SK-N-SH treated with all-trans-retinoic acid at 6 μM for 48 hours (cell line): Measurements from ENCODE around the gene KSR2.
"Not testable (repeated sequence)": the region's sequence is repeated elsewhere in the genome, so short reads cannot be mapped to it uniquely, and the experiment has no call there.

Source experiments
- ATAC-seq: fragments of 200-7000 bp; cut with Tn5 transposase; 3 replicates; pipeline ENCODE4 v1.9.1; 2020; ENCODE audit warnings: mild to moderate bottlenecking, moderate library complexity
- ARNTL ChIP-seq: fragments of 450-650 bp; formaldehyde crosslinking; IDR thresholded peaks from 2 replicates; pipeline ENCODE4 v1.5.0; 2020; ENCODE audit warnings: low read depth, mild to moderate bottlenecking, moderate library complexity, borderline replicate concordance
- BACH2 ChIP-seq: fragments of 250-450 bp; sonication (Bioruptor Pico); IDR thresholded peaks from 2 replicates; pipeline ENCODE4 v1.9.0; 2021; ENCODE audit warnings: mild to moderate bottlenecking, borderline replicate concordance
- CSDC2 ChIP-seq: fragments of 250-450 bp; sonication (Bioruptor Pico); IDR thresholded peaks from 2 replicates; pipeline ENCODE4 v1.5.0; 2020; ENCODE audit warnings: mild to moderate bottlenecking, moderate library complexity
- CSRNP3 ChIP-seq: fragments of 250-450 bp; sonication (Bioruptor Pico); IDR thresholded peaks from 2 replicates; pipeline ENCODE4 v1.5.1; 2021; ENCODE audit warnings: mild to moderate bottlenecking, moderate library complexity
- GLIS3 ChIP-seq: fragments of 250-450 bp; sonication (Bioruptor Pico); IDR thresholded peaks from 2 replicates; pipeline ENCODE4 v1.5.0; 2020; ENCODE audit warnings: mild to moderate bottlenecking, moderate library complexity
- ISL1 ChIP-seq: fragments of 250-450 bp; sonication (Bioruptor Pico); IDR thresholded peaks from 2 replicates; pipeline ENCODE4 v2.1.2; 2022; ENCODE audit warnings: mild to moderate bottlenecking, moderate library complexity
- OSR1 ChIP-seq: fragments of 250-450 bp; sonication (Bioruptor Pico); IDR thresholded peaks from 2 replicates; pipeline ENCODE4 v1.8.0; 2022; ENCODE audit warnings: moderate library complexity, mild to moderate bottlenecking, inconsistent platforms
- PATZ1 ChIP-seq: fragments of 250-450 bp; sonication (Bioruptor Pico); IDR thresholded peaks from 2 replicates; pipeline ENCODE4 v1.8.0; 2020; ENCODE audit warnings: mild to moderate bottlenecking, moderate library complexity, borderline replicate concordance
- POU6F1 ChIP-seq: fragments of 250-450 bp; sonication (Bioruptor Pico); IDR thresholded peaks from 2 replicates; pipeline ENCODE4 v1.8.0; 2021; ENCODE audit warnings: low read depth, mild to moderate bottlenecking, moderate library complexity, borderline replicate concordance
- RARB ChIP-seq: fragments of 250-450 bp; sonication (Bioruptor Pico); IDR thresholded peaks from 2 replicates; pipeline ENCODE4 v1.8.0; 2021; ENCODE audit warnings: mild to moderate bottlenecking, moderate library complexity
- SNAI2 ChIP-seq: fragments of 250-450 bp; sonication (Bioruptor Pico); IDR thresholded peaks from 2 replicates; pipeline ENCODE4 v1.5.0; 2020; ENCODE audit warnings: mild to moderate bottlenecking, moderate library complexity
- TCF4 ChIP-seq: fragments of 250-450 bp; sonication (Bioruptor Pico); IDR thresholded peaks from 2 replicates; pipeline ENCODE4 v1.8.0; 2021; ENCODE audit warnings: mild to moderate bottlenecking, moderate library complexity, borderline replicate concordance
- TOX ChIP-seq: fragments of 250-450 bp; sonication (Bioruptor Pico); IDR thresholded peaks from 2 replicates; pipeline ENCODE4 v1.8.0; 2021; ENCODE audit warnings: mild to moderate bottlenecking, moderate library complexity, borderline replicate concordance
- TSHZ2 ChIP-seq: fragments of 250-450 bp; sonication (Bioruptor Pico); IDR thresholded peaks from 2 replicates; pipeline ENCODE4 v1.5.0; 2020; ENCODE audit warnings: mild to moderate bottlenecking, moderate library complexity
- ZC3H10 ChIP-seq: fragments of 250-450 bp; sonication (Bioruptor Pico); IDR thresholded peaks from 2 replicates; pipeline ENCODE4 v1.5.1; 2021; ENCODE audit warnings: mild to moderate bottlenecking, moderate library complexity
- ZNF565 ChIP-seq: fragments of 450-650 bp; formaldehyde crosslinking; conservative IDR thresholded peaks from 2 replicates; pipeline ENCODE4 v1.5.0; 2020; ENCODE audit warnings: low read depth, mild to moderate bottlenecking, moderate library complexity
- ZNF70 ChIP-seq: fragments of 450-650 bp; formaldehyde crosslinking; IDR thresholded peaks from 2 replicates; pipeline ENCODE4 v1.5.0; 2020; ENCODE audit warnings: mild to moderate bottlenecking, moderate library complexity
- ZNF8 ChIP-seq: fragments of 450-650 bp; formaldehyde crosslinking; IDR thresholded peaks from 2 replicates; pipeline ENCODE4 v1.5.0; 2020; ENCODE audit warnings: mild to moderate bottlenecking, moderate library complexity

Gene KSR2

GRCh38 chr12:117805865-117806264 is 162.9 kb downstream of the KSR2 start:
- ATAC-seq = no peak

GRCh38 chr12:117803001-117803400 is 165.8 kb downstream of the KSR2 start:
- ATAC-seq = no peak
- no peak for TF ChIP-seq ARNTL (CRISPR knock-in tag)
- no peak for TF ChIP-seq ZNF8
- no peak for TF ChIP-seq ZNF565 (CRISPR knock-in tag)
- TF ChIP-seq ISL1 (CRISPR knock-in tag) = no peak
- TF ChIP-seq CSRNP3 (CRISPR knock-in tag) = no peak
- no peak for TF ChIP-seq ZNF70 (CRISPR knock-in tag)
- TF ChIP-seq ZC3H10 (CRISPR knock-in tag) = no peak
- no peak for TF ChIP-seq TSHZ2 (CRISPR knock-in tag)
- TF ChIP-seq BACH2 (CRISPR knock-in tag) = no peak
- no peak for TF ChIP-seq POU6F1 (CRISPR knock-in tag)
- TF ChIP-seq TOX (CRISPR knock-in tag) = no peak
- TF ChIP-seq TCF4 (CRISPR knock-in tag) = no peak
- no peak for TF ChIP-seq RARB (CRISPR knock-in tag)
- TF ChIP-seq PATZ1 (CRISPR knock-in tag) = no peak
- no peak for TF ChIP-seq GLIS3 (CRISPR knock-in tag)
- no peak for TF ChIP-seq OSR1 (CRISPR knock-in tag)
- no peak for TF ChIP-seq SNAI2 (CRISPR knock-in tag)
- TF ChIP-seq CSDC2 (CRISPR knock-in tag) = no peak

More at GRCh38 chr12:117805865-117806264, 162.9 kb downstream of the KSR2 start:
- TF ChIP-seq TSHZ2 (CRISPR knock-in tag) (no peak), CSDC2 (CRISPR knock-in tag) (no peak), ARNTL (CRISPR knock-in tag) (no peak)

- not testable (repeated sequence) for ATAC-seq
Measured at GRCh38 chr12:117800711-117801110, 168.1 kb downstream of the KSR2 start.

- TF ChIP-seq SNAI2 (CRISPR knock-in tag) (no peak), RARB (CRISPR knock-in tag) (no peak)
- no peak for ATAC-seq
Measured at GRCh38 chr12:117797202-117797601, 171.6 kb downstream of the KSR2 start.
